Stomach (tissue), 9 donors: ENCODE results near the gene NCAPD3. TPM values are rescaled to one million over a fixed set of nuclear protein-coding genes. Genes with fewer than 3 reads are reported as not detected.

Source experiments
- DNase-seq, 2 donors: peaks; one replicate each; pipeline versions ENCODE4 v3.0.0 to v3.0.0-alpha.2; 2013 to 2019
- H3K27ac ChIP-seq, 5 donors: fragments of 200-600 bp in 4 of 5; sonication (generic) in 4 of 5; one replicate each; pipeline ENCODE4 v1.5.1; 2013 to 2019; ENCODE audit warnings: mild to moderate bottlenecking in 1 of 5, moderate library complexity in 1 of 5
- H3K27me3 ChIP-seq, 3 donors: fragments of 200-600 bp; sonication (generic); one replicate each; pipeline ENCODE4 v1.5.1; 2017 to 2019; ENCODE audit warnings: mixed run types in 1 of 3
- H3K36me3 ChIP-seq, 4 donors: fragments of 200-600 bp; sonication (generic); 1 replicate in 3 of 4; 2 replicates in 1 of 4; pipeline ENCODE4 v1.5.1; 2016 to 2019
- H3K4me1 ChIP-seq, 4 donors: fragments of 200-600 bp; sonication (generic); one replicate each; pipeline ENCODE4 v1.5.1; 2016 to 2019
- H3K4me3 ChIP-seq, 4 donors: fragments of 200-600 bp; sonication (generic) in 3 of 4; one replicate each; pipeline ENCODE4 v1.5.1; 2016 to 2019; ENCODE audit warnings: mild to moderate bottlenecking in 1 of 4
- H3K9me3 ChIP-seq, 4 donors: fragments of 200-600 bp; sonication (generic); one replicate each; pipeline ENCODE4 v1.5.1; 2016 to 2019
- CTCF ChIP-seq, 7 experiments: fragments of 450-650 bp in 4 of 7; fragments of 200-600 bp in 3 of 7; sonication (generic) in 3 of 7; IDR thresholded peaks; one replicate each; pipeline ENCODE4 v1.5.1; 2016 to 2019; ENCODE audit warnings: antibody characterized with exemption in 7 of 7, control low read depth in 2 of 7, mild to moderate bottlenecking in 1 of 7
- EP300 ChIP-seq: sonication (generic); formaldehyde crosslinking; IDR thresholded peaks from one replicate; pipeline ENCODE4 v1.6.1; 2017; ENCODE audit warnings: antibody characterized with exemption
- POLR2A ChIP-seq, 4 donors: fragments of 450-650 bp; IDR thresholded peaks; one replicate each; pipeline ENCODE4 v1.6.1; 2016; ENCODE audit warnings: antibody characterized with exemption in 4 of 4, control low read depth in 2 of 4, mild to moderate bottlenecking in 1 of 4, moderate library complexity in 1 of 4
- POLR2AphosphoS5 ChIP-seq, 3 donors: sonication (generic); formaldehyde crosslinking; IDR thresholded peaks; one replicate each; pipeline ENCODE4 v1.6.1; 2016; ENCODE audit warnings: antibody characterized with exemption in 3 of 3
- WGBS, 5 donors: extraction: QIAGEN DNeasy Blood & Tissue Kit in 3 of 5; methylation state at CpG; one replicate each; pipeline versions ENCODE4 v1.1.5 to v1.1.7; 2013 to 2018; 5-methylcytosine and 5-hydroxymethylcytosine counted together
- intact Hi-C: fragments of 100-400 bp; cut with DNase I; formaldehyde crosslinking; loops from one replicate; pipeline ENCODE4 v1.15.1; 2023; ENCODE audit warnings: low total_unique reads
- polyA plus RNA-seq, 3 donors: library from polyadenylated mRNA; stranded (reverse); fragments of 200-250 nt; gene quantifications; one replicate each; pipeline ENCODE4 v1.2.3, GENCODE V29; 2013
- total RNA-seq, 5 donors: library from RNA; depleted of rRNA; stranded (reverse); fragments of >200 nt; gene quantifications; one replicate each; pipeline versions ENCODE4 v1.1.0 to v1.2.3, GENCODE V29; 2014 to 2016
- donor health status: healthy with polysubstance abuse.
- donor health status: Bipolar disorder and iron deficiency.
- donor health status: healthy.

NCAPD3 gene
- total and polyA plus RNA-seq, 8 donors = 3.3 to 27.8 (median 10.2) TPM

- peaks cover 15 to 20% (median 18%) of the 10 kb centered on the region in 4 donors for H3K4me1 ChIP-seq
- H3K36me3 ChIP-seq = no peaks in the 10 kb centered on the region
- H3K4me3 ChIP-seq = no peak overlapping the region
- H3K27ac ChIP-seq = no peak overlapping the region
- TF ChIP-seq POLR2A (IDR thresholded peaks at IDR 0.05) (no peak), CTCF (IDR thresholded peaks at IDR 0.05) (no peak), POLR2AphosphoS5 (IDR thresholded peaks at IDR 0.05) (no peak), EP300 (no peak)
- peaks cover 12 to 74% (median 47%) of the 10 kb centered on the region in 3 donors for H3K27me3 ChIP-seq
- 88 to 97% (median 90%) methylated on average over 4 of the region's 4 CpGs for whole genome bisulfite sequencing, 5 donors
- no peaks in the 10 kb centered on the region for H3K9me3 ChIP-seq
- no peak for DNase-seq
- intact Hi-C loops = no loop called here
Measured at GRCh38 chr11:134271978-134272377, 48.2 kb upstream of the NCAPD3 start.

GRCh38 chr11:134270250-134270714, 46.5 kb upstream of the NCAPD3 start:
- H3K4me3 ChIP-seq = no peak overlapping the region
- H3K36me3 ChIP-seq = peaks cover 0 to 2% (median under 1%) of the 10 kb centered on the region in 4 donors
- DNase-seq = no peak
- TF ChIP-seq POLR2A (IDR thresholded peaks at IDR 0.05) = no peak
- H3K27me3 ChIP-seq = peaks cover 0 to 57% (median 30%) of the 10 kb centered on the region in 3 donors
- H3K27ac ChIP-seq = no peak overlapping the region
- H3K4me1 ChIP-seq = peaks cover 0 to 10% (median 4%) of the 10 kb centered on the region in 4 donors
- 29 to 44% (median 38%) methylated on average over 5 of the region's 5 CpGs for WGBS, 5 donors
- no peaks in the 10 kb centered on the region for H3K9me3 ChIP-seq
- intact Hi-C loops = no loop called here

- Histone ChIP-seq H3K36me3 (peaks cover 4 to 25% (median 23%) of the 10 kb centered on the region in 4 donors), H3K27me3 (peaks cover 0 to 34% (median 10%) of the 10 kb centered on the region in 3 donors), H3K9me3 (no peaks in the 10 kb centered on the region), H3K27ac (no peak overlapping the region), H3K4me1 (peaks cover 0 to 10% (median 4%) of the 10 kb centered on the region in 4 donors), H3K4me3 (no peak overlapping the region)
- intact Hi-C loops = no loop called here
- TF ChIP-seq POLR2A (IDR thresholded peaks at IDR 0.05) (no peak), CTCF (IDR thresholded peaks at IDR 0.05) (no peak), EP300 (no peak), POLR2AphosphoS5 (IDR thresholded peaks at IDR 0.05) (no peak)
- WGBS, 5 donors = 86 to 91% (median 89%) methylated on average over 11 of the region's 11 CpGs
- DNase-seq = no peak
Measured at GRCh38 chr11:134267966-134268365, 44.2 kb upstream of the NCAPD3 start.

GRCh38 chr11:134267461-134267860, 43.7 kb upstream of the NCAPD3 start:
- Histone ChIP-seq H3K4me3 (no peak overlapping the region), H3K4me1 (peaks cover 0 to 10% (median 4%) of the 10 kb centered on the region in 4 donors), H3K9me3 (no peaks in the 10 kb centered on the region), H3K36me3 (peaks cover 9 to 30% (median 28%) of the 10 kb centered on the region in 4 donors), H3K27ac (no peak overlapping the region), H3K27me3 (peaks cover 0 to 29% (median 5%) of the 10 kb centered on the region in 3 donors)
- intact Hi-C loops = no loop called here
- WGBS, 5 donors = 77 to 85% (median 81%) methylated on average over 5 of the region's 5 CpGs
- no peak for TF ChIP-seq POLR2A (IDR thresholded peaks at IDR 0.05)
- TF ChIP-seq CTCF (IDR thresholded peaks at IDR 0.05) = no peak
- no peak for TF ChIP-seq EP300
- no peak for TF ChIP-seq POLR2AphosphoS5 (IDR thresholded peaks at IDR 0.05)
- no peak for DNase-seq

GRCh38 chr11:134266841-134267251, 43.1 kb upstream of the NCAPD3 start:
- TF ChIP-seq POLR2A (IDR thresholded peaks at IDR 0.05) (no peak), EP300 (no peak), CTCF (IDR thresholded peaks at IDR 0.05) (no peak), POLR2AphosphoS5 (IDR thresholded peaks at IDR 0.05) (no peak)
- H3K27ac ChIP-seq = no peak overlapping the region
- no peaks in the 10 kb centered on the region for H3K9me3 ChIP-seq
- 23 to 45% (median 27%) methylated on average over 3 of the region's 3 CpGs for WGBS, 5 donors
- no peak overlapping the region for H3K4me3 ChIP-seq
- intact Hi-C loops = no loop called here
- DNase-seq = no peak
- H3K36me3 ChIP-seq = peaks cover 13 to 36% (median 34%) of the 10 kb centered on the region in 4 donors
- peaks cover 0 to 10% (median 4%) of the 10 kb centered on the region in 4 donors for H3K4me1 ChIP-seq
- peaks cover 0 to 23% (median 0%) of the 10 kb centered on the region in 3 donors for H3K27me3 ChIP-seq
